ENCODE data around the gene CNOT6L. TPM values are rescaled to one million over a fixed set of nuclear protein-coding genes. Genes with fewer than 3 reads are reported as not detected.

Gene CNOT6L
- total RNA-seq, 1 experiment from 2014 or later: 14.5 TPM

DNA sequence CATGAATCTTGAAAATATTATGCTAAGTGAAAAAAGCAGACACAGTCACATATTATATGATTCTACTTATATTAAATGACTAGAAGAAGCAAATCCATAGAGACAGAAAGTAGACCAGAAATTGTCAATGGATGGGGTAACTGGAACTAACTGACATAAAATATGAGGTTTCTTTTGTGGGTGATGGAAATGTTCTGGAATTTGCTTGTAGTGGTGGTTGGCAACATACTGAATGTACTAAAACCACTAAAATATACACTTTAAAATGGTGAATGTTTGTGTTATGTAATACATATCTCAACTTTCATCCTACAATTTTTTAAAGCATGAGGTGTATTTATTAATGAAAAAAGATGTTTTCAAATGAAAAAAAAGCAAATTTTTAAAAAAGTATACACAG lies 14.7 kb downstream of the CNOT6L start:
- Histone ChIP-seq H2BK15ac (ENCODE audit: low read depth, low read length) (no peak overlapping the region), H3K79me2 (ENCODE audit: insufficient read depth, low read length) (no peaks in the 10 kb centered on the region; the same call in 1 of the 2 replicates), H3K27ac (ENCODE audit: insufficient read length, low read depth, low read length) (no peak overlapping the region), H3K9ac (ENCODE audit: extremely low read depth, insufficient read length, low read length) (no peak overlapping the region), H4K8ac (replicated peaks; ENCODE audit: insufficient read length, low read depth, low read length) (no peak overlapping the region), H3K4ac (ENCODE audit: low read depth, low read length) (no peak overlapping the region), H4K20me1 (ENCODE audit: control insufficient read depth, insufficient read depth, insufficient read length) (no peaks in the 10 kb centered on the region), H4K91ac (ENCODE audit: insufficient read length, low read depth, low read length) (no peak overlapping the region), H3K23me2 (ENCODE audit: insufficient read length, low read depth, low read length, poor library complexity, severe bottlenecking) (no peaks in the 10 kb centered on the region), H3K4me2 (ENCODE audit: insufficient read depth, insufficient read length, low read length) (no peak overlapping the region), H3K56ac (ENCODE audit: insufficient read length, low read depth, low read length) (no peak overlapping the region), H3K4me1 (ENCODE audit: insufficient read depth, low read length) (no peaks in the 10 kb centered on the region), H3K9me3 (ENCODE audit: control insufficient read depth, low read depth, low read length) (no peaks in the 10 kb centered on the region), H2BK12ac (ENCODE audit: insufficient read length, low read depth, low read length) (no peak overlapping the region), H2BK5ac (ENCODE audit: insufficient read length, low read length) (no peak overlapping the region), H3K18ac (ENCODE audit: insufficient read length, low read depth, low read length) (no peak overlapping the region), H2BK20ac (ENCODE audit: low read depth, low read length, poor library complexity, severe bottlenecking) (no peak overlapping the region), H3K27me3 (ENCODE audit: insufficient read depth, low read length) (no peaks in the 10 kb centered on the region), H4K5ac (ENCODE audit: insufficient read length, low read depth, low read length) (no peak overlapping the region), H2AK5ac (ENCODE audit: insufficient read length, low read length) (no peak overlapping the region), H2BK120ac (ENCODE audit: low read depth, low read length, poor library complexity, severe bottlenecking) (no peak overlapping the region), H2AFZ (ENCODE audit: low read length) (no peak overlapping the region), H3T11ph (ENCODE audit: low read length) (no peak overlapping the region), H3K14ac (ENCODE audit: insufficient read depth, low read length) (no peak overlapping the region), H3K23ac (ENCODE audit: insufficient read length, low read depth, low read length) (no peak overlapping the region), H3K79me1 (ENCODE audit: insufficient read depth, low read depth, low read length, poor library complexity, severe bottlenecking) (no peaks in the 10 kb centered on the region)
- no peaks in the 10 kb centered on the region for H3K27me3 Mint-ChIP-seq (ENCODE audit: low read depth)
- no peak for DNase-seq
- no peak overlapping the region for H3K27ac Mint-ChIP-seq
- no peaks in the 10 kb centered on the region for H3K36me3 Mint-ChIP-seq (ENCODE audit: insufficient read depth in 1 of 3, low read depth in 3 of 3)
- H3K4me1 Mint-ChIP-seq: peaks cover 9 to 13% of the 10 kb centered on the region in 2 experiments
- TF ChIP-seq, protein P1, sequence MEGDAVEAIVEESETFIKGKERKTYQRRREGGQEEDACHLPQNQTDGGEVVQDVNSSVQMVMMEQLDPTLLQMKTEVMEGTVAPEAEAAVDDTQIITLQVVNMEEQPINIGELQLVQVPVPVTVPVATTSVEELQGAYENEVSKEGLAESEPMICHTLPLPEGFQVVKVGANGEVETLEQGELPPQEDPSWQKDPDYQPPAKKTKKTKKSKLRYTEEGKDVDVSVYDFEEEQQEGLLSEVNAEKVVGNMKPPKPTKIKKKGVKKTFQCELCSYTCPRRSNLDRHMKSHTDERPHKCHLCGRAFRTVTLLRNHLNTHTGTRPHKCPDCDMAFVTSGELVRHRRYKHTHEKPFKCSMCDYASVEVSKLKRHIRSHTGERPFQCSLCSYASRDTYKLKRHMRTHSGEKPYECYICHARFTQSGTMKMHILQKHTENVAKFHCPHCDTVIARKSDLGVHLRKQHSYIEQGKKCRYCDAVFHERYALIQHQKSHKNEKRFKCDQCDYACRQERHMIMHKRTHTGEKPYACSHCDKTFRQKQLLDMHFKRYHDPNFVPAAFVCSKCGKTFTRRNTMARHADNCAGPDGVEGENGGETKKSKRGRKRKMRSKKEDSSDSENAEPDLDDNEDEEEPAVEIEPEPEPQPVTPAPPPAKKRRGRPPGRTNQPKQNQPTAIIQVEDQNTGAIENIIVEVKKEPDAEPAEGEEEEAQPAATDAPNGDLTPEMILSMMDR (conservative IDR thresholded peaks at IDR 0.05): no peak
- no peak overlapping the region for H3K4me3 Mint-ChIP-seq
- H3K9me3 Mint-ChIP-seq: no peaks in the 10 kb centered on the region

All from H9 (cell line).